GM21737 (cell line): Measurements from ENCODE around the gene TTC22.

Source experiments
- ATAC-seq: cut with Tn5 transposase; IDR thresholded peaks from one replicate; pipeline ENCODE4 v1.9.1; 2021; ENCODE audit warnings: mild to moderate bottlenecking, moderate library complexity; ENCODE audit not compliant: unreplicated experiment

TTC22 gene

DNA sequence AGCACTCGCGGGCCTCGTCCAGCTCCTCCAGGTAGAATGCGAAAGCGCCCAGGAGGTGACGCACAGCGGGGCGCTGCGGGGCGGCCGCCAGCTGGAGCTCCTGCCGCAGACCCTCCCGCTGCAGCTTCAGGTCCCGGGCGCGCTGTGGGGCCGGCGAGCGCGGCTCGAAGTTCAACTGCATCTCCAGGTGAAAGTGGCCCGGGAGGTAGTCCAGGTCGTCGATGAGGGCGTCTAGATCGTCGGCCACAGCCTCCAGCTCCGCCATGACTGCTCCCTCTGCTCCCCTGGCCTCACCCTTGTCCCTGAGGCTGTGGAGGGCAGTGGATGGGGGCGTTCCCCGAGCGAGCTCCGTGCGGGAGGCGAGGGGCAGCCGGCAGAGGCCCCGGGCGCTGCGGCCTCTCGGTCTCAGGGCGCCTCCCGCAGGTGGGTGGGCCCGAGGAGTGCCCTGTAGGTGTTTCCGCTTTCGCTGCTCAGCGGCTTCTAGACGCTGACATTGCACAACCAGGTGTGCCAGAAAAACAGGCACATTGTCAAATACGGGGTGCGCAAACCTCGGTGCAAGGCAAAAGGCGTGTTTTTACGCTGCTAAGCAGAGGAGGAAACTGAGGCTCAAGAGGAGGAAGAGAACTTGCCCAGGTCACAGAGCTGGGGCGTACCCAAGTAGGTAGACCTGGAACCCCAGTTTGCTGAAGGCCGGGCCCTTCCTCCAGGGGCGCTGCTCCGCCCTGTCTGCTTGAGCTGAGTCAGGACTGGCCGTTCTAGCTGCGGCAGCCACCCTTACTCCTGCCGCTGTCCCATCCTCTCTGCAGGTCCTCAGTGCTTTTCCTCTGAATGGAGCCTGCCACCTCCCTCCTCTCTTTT is at the start of gene TTC22:
TTC22 (minus strand) TSS at position 425 of the 861 bp plus-strand sequence; CDS start at position 265, 160 bp downstream.
- peak; percentile 73 for ATAC-seq

DNA sequence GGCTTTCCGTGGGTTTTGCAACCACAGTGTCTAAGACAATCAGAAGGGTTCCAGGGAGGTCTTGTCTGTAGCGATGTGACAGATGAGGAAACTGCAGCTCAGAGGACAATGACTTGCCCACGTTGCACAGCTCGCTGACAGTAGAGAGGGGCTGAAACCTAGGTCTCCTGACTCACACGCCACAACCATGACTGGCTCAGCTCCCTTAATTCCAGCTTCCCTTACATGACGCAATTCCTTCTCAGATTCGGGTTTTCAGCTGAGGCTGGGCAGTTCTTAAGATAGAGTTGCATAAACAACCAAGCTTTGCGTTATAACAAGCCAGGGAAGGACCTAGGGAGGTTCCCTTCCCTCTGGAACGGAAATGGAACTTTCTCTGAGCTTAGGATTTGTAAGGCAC is 49.6 kb upstream of the TTC22 start:
- ATAC-seq, result no peak

GRCh38 chr1:54850069-54850730 is 49.1 kb upstream of the TTC22 start:
- ATAC-seq, result no peak

DNA sequence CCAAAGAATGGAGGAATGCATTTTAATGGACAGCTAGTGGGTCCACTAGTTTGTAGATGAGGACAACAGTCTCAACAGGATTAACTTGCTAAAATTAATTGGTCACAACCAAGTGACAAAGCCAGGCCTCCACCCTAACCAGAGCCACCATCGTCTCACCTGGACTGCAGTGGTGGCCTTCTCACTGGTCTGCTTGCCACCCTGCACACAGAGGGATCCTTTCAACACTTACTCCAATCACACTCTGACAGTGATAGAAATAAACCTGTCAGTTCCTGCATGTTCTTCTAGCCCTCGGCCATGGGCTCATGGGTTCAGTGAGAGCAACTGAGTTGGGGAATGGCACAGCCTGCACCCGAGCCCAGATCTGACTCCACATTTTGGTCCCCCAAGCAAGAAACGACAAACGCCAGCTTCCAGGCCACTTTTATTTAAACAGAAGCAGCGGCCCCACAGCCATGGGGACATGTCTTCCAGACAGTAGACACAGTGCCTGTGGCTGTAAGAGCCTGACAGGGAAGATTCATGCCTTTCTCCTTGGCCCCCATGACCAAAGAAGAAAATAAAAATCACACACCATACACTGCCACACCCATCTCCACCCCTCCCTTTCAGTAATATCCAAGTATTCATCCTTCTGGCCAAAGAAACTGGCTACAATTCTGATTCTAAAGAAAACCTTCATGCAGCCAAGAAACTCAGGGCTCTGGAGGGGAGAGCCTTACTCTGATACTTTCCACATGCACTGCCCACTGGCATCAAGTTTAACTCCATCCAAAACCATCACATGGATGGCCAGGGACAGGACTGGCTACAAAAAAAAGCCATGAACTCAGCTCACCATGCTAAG is 48.3 kb upstream of the TTC22 start:
- ATAC-seq, result no peak

DNA sequence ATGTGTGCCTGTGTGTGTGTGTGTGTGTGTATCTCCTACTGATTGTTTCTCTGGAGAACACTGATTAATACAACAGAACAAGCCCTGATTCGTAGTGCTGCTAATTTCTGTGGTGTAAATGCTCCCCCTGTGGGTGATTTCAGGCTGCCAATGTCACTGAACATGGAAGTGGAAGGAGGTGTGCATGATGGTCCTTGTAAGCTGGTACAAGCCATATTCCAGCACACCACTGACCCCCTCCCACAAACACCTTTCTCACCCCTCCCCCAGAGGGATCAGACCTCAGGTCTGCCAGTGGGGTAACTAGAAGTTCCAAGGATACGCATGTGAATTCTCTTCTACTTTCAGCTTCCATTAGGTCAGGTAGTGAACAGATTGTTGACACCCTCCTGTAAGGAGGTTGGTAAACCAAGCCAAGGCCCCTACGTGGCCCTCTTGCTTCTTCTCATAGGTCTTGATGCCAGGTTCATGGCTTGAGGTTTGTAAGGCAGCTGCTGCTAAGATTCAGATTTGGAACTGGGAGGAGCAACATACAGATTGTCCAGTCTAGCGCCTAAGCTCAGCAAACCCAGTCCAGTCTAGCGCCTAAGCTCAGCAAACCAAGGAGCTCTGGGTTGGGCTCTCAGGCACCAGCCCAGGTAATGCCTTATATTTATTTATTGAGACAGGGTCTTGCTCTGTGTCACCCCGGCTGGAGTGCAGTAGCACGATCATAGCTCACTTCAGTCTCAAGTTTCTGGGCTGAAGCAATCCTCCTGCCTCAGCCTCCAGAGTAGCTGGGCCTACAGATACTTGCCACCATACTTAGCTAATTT is 47.2 kb upstream of the TTC22 start:
- ATAC-seq, result no peak

DNA sequence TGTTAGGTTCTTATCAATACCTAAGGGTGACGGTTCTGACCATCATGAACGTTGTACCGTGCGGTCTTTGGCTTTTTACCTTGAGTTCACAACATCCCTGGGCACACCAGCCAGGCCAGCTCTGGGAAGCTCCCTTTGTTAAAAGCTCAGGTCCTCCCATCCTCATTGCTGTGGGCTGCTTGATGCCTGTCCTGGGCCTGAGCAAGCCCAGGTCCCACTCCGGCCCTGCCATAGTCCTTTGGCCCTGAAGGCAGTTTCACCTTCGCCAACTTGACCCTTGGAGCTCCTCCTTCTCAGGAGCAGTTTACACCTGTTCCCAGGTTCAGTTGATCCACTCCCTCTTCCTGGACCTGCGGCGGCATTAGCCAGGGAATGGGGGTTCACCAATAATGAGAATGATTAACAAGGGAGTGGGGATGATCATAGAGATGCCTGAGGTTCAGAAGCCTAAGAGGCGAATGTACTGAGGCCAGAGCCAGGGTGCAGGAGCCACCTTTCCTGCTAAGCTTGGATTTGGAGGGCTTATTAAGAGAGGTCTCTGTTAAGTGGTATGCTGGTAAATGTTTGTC is 45.7 kb upstream of the TTC22 start:
- no peak for ATAC-seq

GRCh38 chr1:54846301-54846700 is 45.2 kb upstream of the TTC22 start:
- ATAC-seq, result no peak

GRCh38 chr1:54845772-54846171 is 44.6 kb upstream of the TTC22 start:
- ATAC-seq, result no peak

- ATAC-seq, result no peak
Measured at GRCh38 chr1:54844564-54844963, 43.4 kb upstream of the TTC22 start.

GRCh38 chr1:54843449-54843848 is 42.3 kb upstream of the TTC22 start:
- ATAC-seq, result no peak

- ATAC-seq, result no peak
Measured at GRCh38 chr1:54842963-54843362, 41.8 kb upstream of the TTC22 start.

GRCh38 chr1:54842206-54842915 is 41.2 kb upstream of the TTC22 start:
- ATAC-seq, result no peak

DNA sequence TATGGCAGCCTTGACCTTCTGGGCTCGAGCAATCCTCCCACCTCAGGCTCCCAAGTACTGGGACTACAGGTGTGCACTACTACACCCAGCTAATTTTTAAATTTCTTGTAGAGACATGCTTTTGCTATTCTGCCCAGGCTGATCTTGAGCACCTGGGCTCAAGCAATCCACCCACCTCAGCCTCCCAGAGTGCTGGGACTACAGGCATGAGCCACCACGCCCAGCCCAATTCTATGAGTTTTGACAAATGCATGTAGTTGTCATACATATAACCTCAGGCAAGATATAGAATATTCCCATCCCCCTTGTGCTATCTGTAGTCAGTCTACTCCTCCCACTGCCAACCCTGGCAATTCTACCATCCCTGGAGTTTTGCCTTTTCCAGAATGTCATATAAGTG is 38.7 kb upstream of the TTC22 start:
- no peak for ATAC-seq

- ATAC-seq, result no peak
Measured at GRCh38 chr1:54838565-54839180, 37.5 kb upstream of the TTC22 start.

- ATAC-seq, result no peak
Measured at GRCh38 chr1:54837002-54837853, 36.1 kb upstream of the TTC22 start.

- no peak for ATAC-seq
Measured at GRCh38 chr1:54836594-54836993, 35.5 kb upstream of the TTC22 start.

GRCh38 chr1:54835970-54836369 is 34.8 kb upstream of the TTC22 start:
- no peak for ATAC-seq
